ENCODE measurements around the gene HM13.

HM13 gene

GRCh38 chr20:31566658-31567379 is 52.6 kb downstream of the HM13 start:
- ATAC-seq (replicated peaks; ENCODE audit: extremely low read depth, poor library complexity, severe bottlenecking) = no peak
- no peaks in the 10 kb centered on the region for H3K27me3 Mint-ChIP-seq
- peak overlapping the region; percentile 80 for H3K27ac Mint-ChIP-seq (ENCODE audit: low read depth)
- no peak for DNase-seq (ENCODE audit: low spot score in 2 of 2)
- H3K4me3 Mint-ChIP-seq = no peak overlapping the region
- peaks cover 19% of the 10 kb centered on the region for H3K36me3 Mint-ChIP-seq (ENCODE audit: insufficient read depth)
- no peaks in the 10 kb centered on the region for H3K9me3 Mint-ChIP-seq
- H3K4me1 Mint-ChIP-seq = peaks cover 15% of the 10 kb centered on the region

GRCh38 chr20:31567380-31567720 is 53.1 kb downstream of the HM13 start:
- Mint-ChIP-seq H3K4me1 (peaks cover 20% of the 10 kb centered on the region), H3K27ac (ENCODE audit: low read depth) (peak overlapping the region; percentile 80), H3K27me3 (no peaks in the 10 kb centered on the region), H3K36me3 (ENCODE audit: insufficient read depth) (peaks cover 19% of the 10 kb centered on the region), H3K9me3 (no peaks in the 10 kb centered on the region), H3K4me3 (no peak overlapping the region)
- DNase-seq (ENCODE audit: low spot score in 2 of 2) (no peak), ATAC-seq (replicated peaks; ENCODE audit: extremely low read depth, poor library complexity, severe bottlenecking) (no peak)

- no peaks in the 10 kb centered on the region for H3K27me3 Mint-ChIP-seq
- ATAC-seq (replicated peaks; ENCODE audit: extremely low read depth, poor library complexity, severe bottlenecking) (no peak), DNase-seq (ENCODE audit: low spot score in 2 of 2) (no peak)
- no peaks in the 10 kb centered on the region for H3K9me3 Mint-ChIP-seq
- peak overlapping the region; percentile 80 for H3K27ac Mint-ChIP-seq (ENCODE audit: low read depth)
- peaks cover 17% of the 10 kb centered on the region for H3K36me3 Mint-ChIP-seq (ENCODE audit: insufficient read depth)
- peaks cover 22% of the 10 kb centered on the region for H3K4me1 Mint-ChIP-seq
- H3K4me3 Mint-ChIP-seq = no peak overlapping the region
These were observed 53.9 kb downstream of the HM13 start for GRCh38 chr20:31568041-31568731.

- Mint-ChIP-seq H3K9me3 (no peaks in the 10 kb centered on the region), H3K4me3 (no peak overlapping the region), H3K27me3 (no peaks in the 10 kb centered on the region), H3K4me1 (peaks cover 27% of the 10 kb centered on the region), H3K36me3 (ENCODE audit: insufficient read depth) (peaks cover 18% of the 10 kb centered on the region), H3K27ac (ENCODE audit: low read depth) (no peak overlapping the region)
- DNase-seq (ENCODE audit: low spot score in 2 of 2) (no peak), ATAC-seq (replicated peaks; ENCODE audit: extremely low read depth, poor library complexity, severe bottlenecking) (no peak)
These were observed 54.5 kb downstream of the HM13 start for GRCh38 chr20:31568773-31569162.

GRCh38 chr20:31569163-31570020 is 55.1 kb downstream of the HM13 start:
- Mint-ChIP-seq H3K4me3 (no peak overlapping the region), H3K27me3 (no peaks in the 10 kb centered on the region), H3K36me3 (ENCODE audit: insufficient read depth) (peaks cover 12% of the 10 kb centered on the region), H3K9me3 (no peaks in the 10 kb centered on the region), H3K4me1 (peaks cover 32% of the 10 kb centered on the region), H3K27ac (ENCODE audit: low read depth) (no peak overlapping the region)
- DNase-seq (ENCODE audit: low spot score in 2 of 2) (peak; percentile 48 to 56), ATAC-seq (replicated peaks; ENCODE audit: extremely low read depth, poor library complexity, severe bottlenecking) (no peak)

GRCh38 chr20:31570021-31570463 is 55.8 kb downstream of the HM13 start:
- H3K36me3 Mint-ChIP-seq (ENCODE audit: insufficient read depth) = peaks cover 8% of the 10 kb centered on the region
- ATAC-seq (replicated peaks; ENCODE audit: extremely low read depth, poor library complexity, severe bottlenecking) (no peak), DNase-seq (ENCODE audit: low spot score in 2 of 2) (no peak)
- H3K4me1 Mint-ChIP-seq = peaks cover 32% of the 10 kb centered on the region
- H3K27ac Mint-ChIP-seq (ENCODE audit: low read depth) = no peak overlapping the region
- H3K27me3 Mint-ChIP-seq = no peaks in the 10 kb centered on the region
- H3K4me3 Mint-ChIP-seq = no peak overlapping the region
- H3K9me3 Mint-ChIP-seq = no peaks in the 10 kb centered on the region

GRCh38 chr20:31570735-31571617 is 56.7 kb downstream of the HM13 start:
- Mint-ChIP-seq H3K4me1 (peaks cover 32% of the 10 kb centered on the region), H3K36me3 (ENCODE audit: insufficient read depth) (peaks cover 8% of the 10 kb centered on the region), H3K4me3 (peak overlapping the region; percentile 85), H3K27me3 (no peaks in the 10 kb centered on the region), H3K9me3 (no peaks in the 10 kb centered on the region), H3K27ac (ENCODE audit: low read depth) (peak overlapping the region; percentile 95)
- DNase-seq (ENCODE audit: low spot score in 2 of 2) (no peak), ATAC-seq (replicated peaks; ENCODE audit: extremely low read depth, poor library complexity, severe bottlenecking) (no peak)

- Mint-ChIP-seq H3K27me3 (no peaks in the 10 kb centered on the region), H3K4me3 (peak overlapping the region; percentile 85), H3K27ac (ENCODE audit: low read depth) (peak overlapping the region; percentile 95), H3K9me3 (no peaks in the 10 kb centered on the region), H3K4me1 (peaks cover 22% of the 10 kb centered on the region), H3K36me3 (ENCODE audit: insufficient read depth) (peaks cover 8% of the 10 kb centered on the region)
- ATAC-seq (replicated peaks; ENCODE audit: extremely low read depth, poor library complexity, severe bottlenecking) (no peak), DNase-seq (ENCODE audit: low spot score in 2 of 2) (no peak)
These were observed 57.9 kb downstream of the HM13 start for GRCh38 chr20:31572042-31572700.

- Mint-ChIP-seq H3K4me3 (peak overlapping the region; percentile 85), H3K27ac (ENCODE audit: low read depth) (peak overlapping the region; percentile 95), H3K9me3 (no peaks in the 10 kb centered on the region), H3K4me1 (peaks cover 17% of the 10 kb centered on the region), H3K36me3 (ENCODE audit: insufficient read depth) (peaks cover 12% of the 10 kb centered on the region), H3K27me3 (no peaks in the 10 kb centered on the region)
- ATAC-seq (replicated peaks; ENCODE audit: extremely low read depth, poor library complexity, severe bottlenecking) = peak; percentile 94
- DNase-seq (ENCODE audit: low spot score in 2 of 2) = peak; percentile 53 to 56
These were observed 58.7 kb downstream of the HM13 start for GRCh38 chr20:31572701-31573554.

GRCh38 chr20:31573555-31574321 is 59.5 kb downstream of the HM13 start:
- Mint-ChIP-seq H3K9me3 (no peaks in the 10 kb centered on the region), H3K36me3 (ENCODE audit: insufficient read depth) (peaks cover 15% of the 10 kb centered on the region), H3K27me3 (no peaks in the 10 kb centered on the region), H3K27ac (ENCODE audit: low read depth) (peak overlapping the region; percentile 95), H3K4me3 (peak overlapping the region; percentile 85), H3K4me1 (peaks cover 17% of the 10 kb centered on the region)
- ATAC-seq (replicated peaks; ENCODE audit: extremely low read depth, poor library complexity, severe bottlenecking) (peak; percentile 4), DNase-seq (ENCODE audit: low spot score in 2 of 2) (no peak)

Measured in central memory CD8-positive, alpha-beta T cell (primary cell).